Activated CD8-positive, alpha-beta T cell treated with anti-CD3 and anti-CD28 coated beads for 36 hours (primary cell): ENCODE measurements around the gene CADM2. TPM values are rescaled to one million over a fixed set of nuclear protein-coding genes. Genes with fewer than 3 reads are reported as not detected.

Source experiments
- ATAC-seq: fragments of 200-7000 bp; cut with Tn5 transposase; one replicate; pipeline ENCODE4 v1.10.0; 2021; ENCODE audit warnings: mild to moderate bottlenecking, moderate library complexity
- CTCF ChIA-PET: fragments of 350-600 bp; sonication (Branson Sonifier 250); formaldehyde crosslinking; loops from one replicate; lab custom pipeline; 2021; ENCODE audit warnings: antibody characterized with exemption; lab: Charles Lee
- POLR2A ChIA-PET: fragments of 350-600 bp; sonication (Branson Sonifier 250); formaldehyde crosslinking; loops from one replicate; lab custom pipeline; 2021; ENCODE audit warnings: antibody characterized with exemption; lab: Charles Lee
- DNase-seq: peaks from one replicate; pipeline ENCODE4 v3.0.0-alpha.2; 2020
- H3K27ac Mint-ChIP-seq: one replicate; pipeline ENCODE4 v1.8.0; 2021; ENCODE audit warnings: mild to moderate bottlenecking, mixed read lengths
- H3K27me3 Mint-ChIP-seq: one replicate; pipeline ENCODE4 v1.8.0; 2021; ENCODE audit warnings: mixed read lengths
- H3K36me3 Mint-ChIP-seq: one replicate; pipeline ENCODE4 v1.8.0; 2021; ENCODE audit warnings: low read depth, mixed read lengths
- H3K4me1 Mint-ChIP-seq: one replicate; pipeline ENCODE4 v1.8.0; 2021; ENCODE audit warnings: low read depth, mixed read lengths
- H3K4me3 Mint-ChIP-seq: one replicate; pipeline ENCODE4 v1.8.0; 2021; ENCODE audit warnings: mild to moderate bottlenecking, moderate library complexity, mixed read lengths
- H3K9me3 Mint-ChIP-seq: one replicate; pipeline ENCODE4 v1.8.0; 2021; ENCODE audit warnings: mixed read lengths
- intact Hi-C: fragments of 100-400 bp; cut with micrococcal nuclease; formaldehyde crosslinking; loops from one replicate; pipeline ENCODE4 v1.10.0; 2022
- total RNA-seq, 2 experiments: library from RNA; stranded (reverse); gene quantifications; one replicate each; pipeline ENCODE4 v1.2.3, GENCODE V29; 2021
- TF ChIP-seq, protein P1 (sequence below): fragments of 200-600 bp; IDR thresholded peaks from one replicate; pipeline ENCODE4 v1.8.0; 2022; ENCODE audit warnings: antibody characterized with exemption, mild to moderate bottlenecking

Gene CADM2
- total RNA-seq, 2 experiments from 2014 or later: 0.38 TPM; not detected in 1

GRCh38 chr3:86047161-86047560, 1088.4 kb downstream of the CADM2 start:
- Mint-ChIP-seq H3K36me3 (no peaks in the 10 kb centered on the region), H3K4me3 (no peak overlapping the region)
- CTCF ChIA-PET: no interaction called here

GRCh38 chr3:86051058-86051457, 1092.3 kb downstream of the CADM2 start:
- POLR2A ChIA-PET: no interaction called here
- DNase-seq: no peak
- TF ChIP-seq, protein P1, sequence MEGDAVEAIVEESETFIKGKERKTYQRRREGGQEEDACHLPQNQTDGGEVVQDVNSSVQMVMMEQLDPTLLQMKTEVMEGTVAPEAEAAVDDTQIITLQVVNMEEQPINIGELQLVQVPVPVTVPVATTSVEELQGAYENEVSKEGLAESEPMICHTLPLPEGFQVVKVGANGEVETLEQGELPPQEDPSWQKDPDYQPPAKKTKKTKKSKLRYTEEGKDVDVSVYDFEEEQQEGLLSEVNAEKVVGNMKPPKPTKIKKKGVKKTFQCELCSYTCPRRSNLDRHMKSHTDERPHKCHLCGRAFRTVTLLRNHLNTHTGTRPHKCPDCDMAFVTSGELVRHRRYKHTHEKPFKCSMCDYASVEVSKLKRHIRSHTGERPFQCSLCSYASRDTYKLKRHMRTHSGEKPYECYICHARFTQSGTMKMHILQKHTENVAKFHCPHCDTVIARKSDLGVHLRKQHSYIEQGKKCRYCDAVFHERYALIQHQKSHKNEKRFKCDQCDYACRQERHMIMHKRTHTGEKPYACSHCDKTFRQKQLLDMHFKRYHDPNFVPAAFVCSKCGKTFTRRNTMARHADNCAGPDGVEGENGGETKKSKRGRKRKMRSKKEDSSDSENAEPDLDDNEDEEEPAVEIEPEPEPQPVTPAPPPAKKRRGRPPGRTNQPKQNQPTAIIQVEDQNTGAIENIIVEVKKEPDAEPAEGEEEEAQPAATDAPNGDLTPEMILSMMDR: no peak
- no peak for ATAC-seq
- peaks cover 1% of the 10 kb centered on the region for H3K9me3 Mint-ChIP-seq
- H3K27ac Mint-ChIP-seq: no peak overlapping the region
- no peaks in the 10 kb centered on the region for H3K36me3 Mint-ChIP-seq
- intact Hi-C loops: no loop called here
- no peak overlapping the region for H3K4me3 Mint-ChIP-seq
- CTCF ChIA-PET: no interaction called here
- no peaks in the 10 kb centered on the region for H3K27me3 Mint-ChIP-seq
- H3K4me1 Mint-ChIP-seq: no peaks in the 10 kb centered on the region

More at GRCh38 chr3:86047161-86047560, 1088.4 kb downstream of the CADM2 start:
- Mint-ChIP-seq H3K4me1 (no peaks in the 10 kb centered on the region), H3K27ac (no peak overlapping the region), H3K9me3 (peaks cover 7% of the 10 kb centered on the region), H3K27me3 (no peaks in the 10 kb centered on the region)
- TF ChIP-seq, protein P1: no peak
- ATAC-seq (no peak), DNase-seq (no peak)
- POLR2A ChIA-PET: no interaction called here
- intact Hi-C loops: no loop called here

DNA sequence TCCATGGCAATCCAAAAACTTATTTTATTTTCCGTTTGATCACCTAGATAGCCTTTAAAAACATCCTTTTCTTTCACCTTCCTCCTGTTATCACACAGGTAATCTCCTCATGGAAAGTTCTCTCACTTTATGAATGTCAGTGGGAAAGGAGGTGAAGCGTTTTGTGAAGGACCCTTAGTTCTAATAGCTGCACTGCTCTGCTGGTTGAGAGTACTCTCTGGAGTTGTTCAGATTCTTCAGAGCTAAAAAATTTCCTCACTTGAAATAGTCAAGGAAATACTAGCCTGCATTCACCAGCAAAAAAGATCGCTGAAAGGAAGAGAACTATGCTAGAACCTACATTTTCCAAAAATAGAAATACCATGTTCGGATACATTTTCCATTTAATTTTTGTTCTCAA, 1097.2 kb downstream of the CADM2 start:
- Mint-ChIP-seq H3K27ac (no peak overlapping the region), H3K27me3 (no peaks in the 10 kb centered on the region), H3K9me3 (no peaks in the 10 kb centered on the region), H3K4me1 (no peaks in the 10 kb centered on the region), H3K4me3 (no peak overlapping the region), H3K36me3 (no peaks in the 10 kb centered on the region)
- intact Hi-C loops: no loop called here
- TF ChIP-seq, protein P1: no peak
- ATAC-seq: no peak
- CTCF ChIA-PET: no interaction called here
- POLR2A ChIA-PET: no interaction called here
- no peak for DNase-seq

GRCh38 chr3:86056962-86057361, 1098.2 kb downstream of the CADM2 start:
- no peaks in the 10 kb centered on the region for H3K36me3 Mint-ChIP-seq
- no peaks in the 10 kb centered on the region for H3K9me3 Mint-ChIP-seq
- DNase-seq (no peak), ATAC-seq (no peak)
- H3K4me3 Mint-ChIP-seq: no peak overlapping the region
- intact Hi-C loops: no loop called here
- H3K27ac Mint-ChIP-seq: no peak overlapping the region
- TF ChIP-seq, protein P1: no peak
- no peaks in the 10 kb centered on the region for H3K27me3 Mint-ChIP-seq
- ChIA-PET CTCF (no interaction called here), POLR2A (no interaction called here)
- H3K4me1 Mint-ChIP-seq: no peaks in the 10 kb centered on the region

DNA sequence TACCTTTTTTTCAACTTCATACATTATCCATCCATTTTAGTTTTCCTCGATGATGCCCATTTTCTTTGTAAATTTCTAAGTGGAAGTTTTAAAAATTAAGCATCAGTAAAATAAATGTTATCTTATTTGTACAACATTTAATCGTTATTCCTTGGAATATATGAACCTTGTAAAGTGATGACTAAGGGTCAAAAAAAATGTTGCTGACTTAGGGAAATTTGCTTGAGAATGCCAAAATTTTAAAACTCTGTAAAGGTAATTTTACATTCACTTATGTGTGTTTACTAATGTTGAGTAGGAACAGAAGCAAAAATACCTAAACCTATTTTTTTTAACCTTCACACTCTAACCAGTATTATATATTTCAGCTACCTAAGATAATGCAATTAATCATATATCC, 1115.0 kb downstream of the CADM2 start:
- Mint-ChIP-seq H3K9me3 (no peaks in the 10 kb centered on the region), H3K27me3 (no peaks in the 10 kb centered on the region), H3K4me1 (no peaks in the 10 kb centered on the region), H3K4me3 (no peak overlapping the region), H3K36me3 (no peaks in the 10 kb centered on the region), H3K27ac (no peak overlapping the region)
- ATAC-seq (no peak), DNase-seq (no peak)
- intact Hi-C loops: no loop called here
- ChIA-PET POLR2A (no interaction called here), CTCF (no interaction called here)
- TF ChIP-seq, protein P1: no peak
